T-helper 17 cell (primary cell): ENCODE results near the gene FBLN7. TPM values are rescaled to one million over a fixed set of nuclear protein-coding genes. Genes with fewer than 3 reads are reported as not detected.

ENCODE experiments used
- ATAC-seq: fragments of 150-1000 bp; cut with Tn5 transposase; 2 replicates; pipeline ENCODE4 v1.10.0; 2021; ENCODE audit warnings: mild to moderate bottlenecking, moderate library complexity
- DNase-seq, 3 donors: peaks; one replicate each; pipeline versions ENCODE4 v3.0.0 to v3.0.0-alpha.2; 2020 to 2021
- H3K9me3 ChIP-seq: one replicate; pipeline ENCODE4 v1.7.0; 2013; ENCODE audit warnings: low read length, mild to moderate bottlenecking; ENCODE audit not compliant: control insufficient read depth, poor library complexity, severe bottlenecking
- H3K27ac Mint-ChIP-seq: one replicate; pipeline ENCODE4 v1.8.0; 2022; ENCODE audit warnings: mild to moderate bottlenecking, moderate library complexity, mixed read lengths
- H3K27me3 Mint-ChIP-seq: one replicate; pipeline ENCODE4 v1.8.0; 2022; ENCODE audit warnings: mixed read lengths
- H3K36me3 Mint-ChIP-seq: one replicate; pipeline ENCODE4 v1.8.0; 2022; ENCODE audit warnings: low read depth, mixed read lengths
- H3K4me1 Mint-ChIP-seq: one replicate; pipeline ENCODE4 v1.8.0; 2022; ENCODE audit warnings: mild to moderate bottlenecking, mixed read lengths
- H3K4me3 Mint-ChIP-seq: one replicate; pipeline ENCODE4 v1.8.0; 2022; ENCODE audit warnings: mild to moderate bottlenecking, moderate library complexity, mixed read lengths
- total RNA-seq, 4 donors: library from RNA in 2 of 4; stranded (reverse) in 2 of 4; gene quantifications; one replicate each; pipeline ENCODE4 v1.2.3 and lab custom pipeline; 2022 to 2026

FBLN7 gene
- total RNA-seq, 2 donors from 2014 or later, result 17.2 to 21.7 TPM

DNA sequence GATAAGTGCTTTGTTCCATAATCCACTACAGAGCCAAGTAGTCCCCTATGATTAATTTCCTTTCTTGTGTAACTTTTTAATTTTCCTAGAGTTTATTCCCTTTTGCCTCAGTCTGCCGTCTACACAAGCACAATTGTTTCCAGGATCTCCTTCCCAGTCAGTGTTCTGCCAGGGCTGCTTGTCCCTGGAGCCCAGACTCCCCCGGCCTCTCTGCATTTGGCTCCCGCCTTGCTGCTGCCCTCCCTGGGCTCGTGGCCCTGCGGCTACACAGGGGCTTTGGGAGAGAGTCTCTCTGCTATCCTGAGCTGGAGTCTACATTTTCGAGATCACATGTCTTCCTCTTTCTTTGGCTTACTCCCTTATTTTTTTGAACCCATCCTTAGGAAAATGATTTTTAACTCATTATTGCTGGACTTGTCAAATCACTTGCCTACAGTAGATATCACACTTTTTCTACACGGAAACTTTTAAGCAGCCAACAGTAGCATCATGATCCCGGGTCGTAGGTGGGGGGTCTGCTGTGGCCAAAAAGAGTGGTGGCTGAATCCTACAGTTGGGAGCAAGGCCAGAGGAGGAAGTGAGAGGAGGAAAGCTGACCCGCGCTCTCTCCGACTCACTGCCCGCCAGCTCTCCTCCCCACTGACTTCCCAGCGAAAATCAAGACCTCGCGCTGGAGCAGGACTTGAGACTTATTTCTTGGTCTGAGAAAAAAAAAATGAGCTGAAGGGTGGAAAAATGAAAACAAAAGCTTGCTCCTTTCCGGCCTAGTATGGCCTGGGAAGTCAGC is 9.4 kb downstream of the FBLN7 start:
- H3K36me3 Mint-ChIP-seq, result peaks cover 2% of the 10 kb centered on the region
- peaks cover 14% of the 10 kb centered on the region for H3K27me3 Mint-ChIP-seq
- DNase-seq, result no peak
- H3K27ac Mint-ChIP-seq, result peak overlapping the region; percentile 29
- H3K4me3 Mint-ChIP-seq, result no peak overlapping the region
- no peaks in the 10 kb centered on the region for H3K9me3 ChIP-seq
- H3K4me1 Mint-ChIP-seq, result peaks cover 5% of the 10 kb centered on the region
- ATAC-seq, result no peak

GRCh38 chr2:112148477-112148876 is 10.3 kb downstream of the FBLN7 start:
- no peak overlapping the region for H3K4me3 Mint-ChIP-seq
- ATAC-seq (no peak), DNase-seq (no peak)
- no peaks in the 10 kb centered on the region for H3K9me3 ChIP-seq
- no peak overlapping the region for H3K27ac Mint-ChIP-seq
- peaks cover 2% of the 10 kb centered on the region for H3K36me3 Mint-ChIP-seq
- H3K27me3 Mint-ChIP-seq, result peaks cover 9% of the 10 kb centered on the region
- peaks cover 5% of the 10 kb centered on the region for H3K4me1 Mint-ChIP-seq

DNA sequence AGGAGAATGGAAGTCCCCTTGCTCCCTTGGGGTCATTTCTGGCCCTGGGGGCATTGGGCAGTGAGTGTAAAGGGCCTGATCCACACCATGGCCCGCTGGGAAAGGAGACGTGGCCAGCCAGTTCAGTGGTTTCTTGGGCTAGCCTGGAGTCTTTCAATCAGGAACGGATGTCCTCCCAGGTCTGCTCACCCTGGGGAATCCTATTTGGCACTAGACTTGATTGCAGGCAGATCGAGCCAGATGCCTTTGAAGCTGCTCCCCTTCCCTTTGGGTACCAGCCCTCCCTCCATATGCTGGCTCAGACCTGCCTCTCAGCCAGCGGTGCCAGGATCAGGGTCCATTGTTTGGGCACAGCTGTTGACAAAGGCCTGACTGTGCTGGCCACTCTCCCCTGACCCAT is 11.0 kb downstream of the FBLN7 start:
- Mint-ChIP-seq H3K27ac (no peak overlapping the region), H3K4me3 (no peak overlapping the region), H3K36me3 (peaks cover 2% of the 10 kb centered on the region), H3K4me1 (peaks cover 5% of the 10 kb centered on the region), H3K27me3 (peaks cover 9% of the 10 kb centered on the region)
- no peaks in the 10 kb centered on the region for H3K9me3 ChIP-seq
- ATAC-seq (no peak), DNase-seq (no peak)

DNA sequence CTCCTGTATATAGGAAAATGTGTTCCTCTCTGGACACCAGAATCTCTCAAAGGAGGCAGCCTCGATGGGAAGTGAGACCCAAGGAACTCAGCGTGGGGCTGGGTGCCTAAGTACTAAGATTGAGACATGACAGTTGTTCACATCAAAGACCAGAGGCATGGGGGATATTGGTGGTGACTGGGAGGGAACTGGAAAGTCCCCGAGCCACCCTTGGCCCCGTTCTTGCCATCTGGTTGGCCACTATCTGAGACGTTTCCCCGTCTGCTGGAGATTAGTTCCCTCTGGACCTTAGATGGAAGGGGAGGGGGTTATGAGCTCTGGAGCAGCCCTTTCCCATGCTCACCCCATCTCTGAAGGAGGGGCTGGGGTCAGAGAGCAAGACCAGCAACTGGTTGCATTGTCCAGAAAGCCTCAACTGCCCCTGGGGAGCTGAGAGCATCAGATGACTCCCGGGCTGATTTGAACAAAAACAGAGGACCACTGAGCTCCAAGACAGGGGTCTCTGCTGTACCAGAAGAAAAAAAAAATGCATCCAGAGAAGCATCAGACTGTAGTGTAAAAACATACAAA is 11.8 kb downstream of the FBLN7 start:
- peaks cover 5% of the 10 kb centered on the region for H3K4me1 Mint-ChIP-seq
- H3K36me3 Mint-ChIP-seq, result peaks cover 2% of the 10 kb centered on the region
- peak overlapping the region; percentile 83 for H3K27ac Mint-ChIP-seq
- H3K27me3 Mint-ChIP-seq, result peaks cover 9% of the 10 kb centered on the region
- ATAC-seq (peak; percentile 28), DNase-seq (no peak)
- H3K9me3 ChIP-seq, result no peaks in the 10 kb centered on the region
- H3K4me3 Mint-ChIP-seq, result no peak overlapping the region

- no peak for ATAC-seq
- peaks cover 2% of the 10 kb centered on the region for H3K36me3 Mint-ChIP-seq
Measured at GRCh38 chr2:112150447-112150846, 12.3 kb downstream of the FBLN7 start.

GRCh38 chr2:112150851-112151250 is 12.7 kb downstream of the FBLN7 start:
- DNase-seq (no peak), ATAC-seq (no peak)
- no peak overlapping the region for H3K4me3 Mint-ChIP-seq
- H3K9me3 ChIP-seq, result no peaks in the 10 kb centered on the region
- peak overlapping the region; percentile 83 for H3K27ac Mint-ChIP-seq
- peaks cover 2% of the 10 kb centered on the region for H3K36me3 Mint-ChIP-seq
- peaks cover 9% of the 10 kb centered on the region for H3K27me3 Mint-ChIP-seq
- H3K4me1 Mint-ChIP-seq, result peaks cover 12% of the 10 kb centered on the region

More at GRCh38 chr2:112150447-112150846, 12.3 kb downstream of the FBLN7 start:
- Mint-ChIP-seq H3K4me1 (peaks cover 8% of the 10 kb centered on the region), H3K4me3 (no peak overlapping the region), H3K27me3 (peaks cover 9% of the 10 kb centered on the region), H3K27ac (peak overlapping the region; percentile 83)
- DNase-seq, result no peak
- H3K9me3 ChIP-seq, result no peaks in the 10 kb centered on the region

DNA sequence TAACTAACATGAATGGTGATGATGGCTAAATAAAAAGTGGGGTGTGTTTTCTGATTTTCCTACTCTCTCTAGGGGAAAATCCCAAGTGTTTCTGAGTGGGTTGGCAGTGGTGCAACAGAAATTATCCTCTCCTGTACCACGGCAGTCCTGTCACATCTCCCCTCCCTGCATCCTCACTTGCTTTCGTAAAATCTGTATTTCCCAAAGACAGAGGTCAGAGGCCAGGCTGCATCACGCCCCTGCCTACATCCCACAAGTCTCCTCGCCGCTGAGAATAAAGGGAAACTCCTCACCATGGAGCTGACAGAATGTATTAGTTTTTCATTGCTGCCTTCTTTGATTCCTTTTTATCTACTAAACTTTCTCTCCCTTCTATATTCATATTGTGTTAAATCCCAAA is 13.1 kb downstream of the FBLN7 start:
- peaks cover 9% of the 10 kb centered on the region for H3K27me3 Mint-ChIP-seq
- no peak overlapping the region for H3K4me3 Mint-ChIP-seq
- peak overlapping the region; percentile 83 for H3K27ac Mint-ChIP-seq
- H3K36me3 Mint-ChIP-seq, result peaks cover 2% of the 10 kb centered on the region
- H3K4me1 Mint-ChIP-seq, result peaks cover 16% of the 10 kb centered on the region
- DNase-seq (no peak), ATAC-seq (no peak)
- H3K9me3 ChIP-seq, result no peaks in the 10 kb centered on the region

DNA sequence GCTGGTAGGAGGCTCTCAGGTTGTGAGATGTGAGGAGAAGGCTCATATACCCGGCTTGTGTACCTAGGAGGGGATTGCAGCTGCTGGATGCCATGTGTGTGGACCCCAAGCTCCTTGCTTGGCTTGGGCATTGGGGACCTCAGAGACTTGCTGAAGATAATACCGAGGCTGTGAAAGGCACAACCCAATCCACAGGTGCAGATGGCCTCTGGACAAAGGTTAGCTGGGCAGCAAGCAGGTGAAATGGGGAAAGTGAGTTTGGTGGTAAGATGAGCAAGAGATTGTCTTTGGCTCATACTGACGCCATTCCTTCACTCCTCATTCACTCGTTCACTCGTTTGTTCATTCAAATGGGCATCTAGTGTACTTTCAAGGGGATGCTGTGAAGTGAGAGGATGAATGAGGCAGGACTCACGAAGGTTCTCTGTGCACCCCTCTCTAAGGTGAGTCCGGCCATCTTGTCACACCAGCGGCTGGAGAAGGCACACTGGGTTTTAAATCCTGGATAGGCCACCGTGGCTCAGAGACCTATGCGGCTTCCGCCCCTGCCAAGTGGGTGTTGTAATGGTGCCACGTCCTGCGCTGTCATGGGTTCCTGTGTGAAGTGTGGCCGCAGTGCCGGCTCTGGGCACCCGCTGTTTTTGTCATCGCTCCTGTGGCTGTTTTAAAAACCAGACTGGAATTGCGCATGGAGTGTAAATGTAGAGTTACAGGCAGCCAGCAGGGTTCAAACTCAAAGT is 13.7 kb downstream of the FBLN7 start:
- no peak overlapping the region for H3K4me3 Mint-ChIP-seq
- H3K36me3 Mint-ChIP-seq, result peaks cover 2% of the 10 kb centered on the region
- ATAC-seq (no peak), DNase-seq (no peak)
- H3K4me1 Mint-ChIP-seq, result peaks cover 22% of the 10 kb centered on the region
- no peaks in the 10 kb centered on the region for H3K9me3 ChIP-seq
- peaks cover 9% of the 10 kb centered on the region for H3K27me3 Mint-ChIP-seq
- no peak overlapping the region for H3K27ac Mint-ChIP-seq

GRCh38 chr2:112152476-112153178 is 14.4 kb downstream of the FBLN7 start:
- DNase-seq (no peak), ATAC-seq (no peak)
- H3K27me3 Mint-ChIP-seq, result peaks cover 6% of the 10 kb centered on the region
- H3K9me3 ChIP-seq, result no peaks in the 10 kb centered on the region
- peaks cover under 1% of the 10 kb centered on the region for H3K36me3 Mint-ChIP-seq
- peak overlapping the region; percentile 63 for H3K27ac Mint-ChIP-seq
- no peak overlapping the region for H3K4me3 Mint-ChIP-seq
- H3K4me1 Mint-ChIP-seq, result peaks cover 23% of the 10 kb centered on the region

DNA sequence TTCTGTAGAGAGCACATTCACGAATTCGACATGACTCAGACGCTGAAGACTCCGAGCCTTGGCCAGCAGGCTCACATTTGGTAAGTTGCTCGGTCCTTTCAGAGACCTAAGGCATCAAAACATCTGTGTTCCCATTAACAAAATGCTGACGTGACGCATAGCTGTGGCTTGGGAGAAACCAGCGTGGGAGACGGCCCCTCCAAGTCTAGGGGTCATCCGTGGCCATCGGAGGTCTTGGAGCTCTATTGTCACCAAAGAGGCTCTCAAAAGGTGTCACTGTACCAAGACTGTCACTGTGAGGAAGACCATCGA is 14.9 kb downstream of the FBLN7 start:
- ATAC-seq, result no peak
- DNase-seq, result no peak
- Mint-ChIP-seq H3K4me3 (no peak overlapping the region), H3K36me3 (no peaks in the 10 kb centered on the region), H3K27me3 (peaks cover under 1% of the 10 kb centered on the region), H3K27ac (peak overlapping the region; percentile 63), H3K4me1 (peaks cover 23% of the 10 kb centered on the region)
- H3K9me3 ChIP-seq, result no peaks in the 10 kb centered on the region

- Mint-ChIP-seq H3K36me3 (no peaks in the 10 kb centered on the region), H3K27me3 (no peaks in the 10 kb centered on the region), H3K4me3 (peak overlapping the region; percentile 15), H3K4me1 (peaks cover 23% of the 10 kb centered on the region), H3K27ac (peak overlapping the region; percentile 63)
- DNase-seq, result no peak
- H3K9me3 ChIP-seq, result no peaks in the 10 kb centered on the region
- ATAC-seq, result no peak
Measured at GRCh38 chr2:112153501-112153900, 15.3 kb downstream of the FBLN7 start.

DNA sequence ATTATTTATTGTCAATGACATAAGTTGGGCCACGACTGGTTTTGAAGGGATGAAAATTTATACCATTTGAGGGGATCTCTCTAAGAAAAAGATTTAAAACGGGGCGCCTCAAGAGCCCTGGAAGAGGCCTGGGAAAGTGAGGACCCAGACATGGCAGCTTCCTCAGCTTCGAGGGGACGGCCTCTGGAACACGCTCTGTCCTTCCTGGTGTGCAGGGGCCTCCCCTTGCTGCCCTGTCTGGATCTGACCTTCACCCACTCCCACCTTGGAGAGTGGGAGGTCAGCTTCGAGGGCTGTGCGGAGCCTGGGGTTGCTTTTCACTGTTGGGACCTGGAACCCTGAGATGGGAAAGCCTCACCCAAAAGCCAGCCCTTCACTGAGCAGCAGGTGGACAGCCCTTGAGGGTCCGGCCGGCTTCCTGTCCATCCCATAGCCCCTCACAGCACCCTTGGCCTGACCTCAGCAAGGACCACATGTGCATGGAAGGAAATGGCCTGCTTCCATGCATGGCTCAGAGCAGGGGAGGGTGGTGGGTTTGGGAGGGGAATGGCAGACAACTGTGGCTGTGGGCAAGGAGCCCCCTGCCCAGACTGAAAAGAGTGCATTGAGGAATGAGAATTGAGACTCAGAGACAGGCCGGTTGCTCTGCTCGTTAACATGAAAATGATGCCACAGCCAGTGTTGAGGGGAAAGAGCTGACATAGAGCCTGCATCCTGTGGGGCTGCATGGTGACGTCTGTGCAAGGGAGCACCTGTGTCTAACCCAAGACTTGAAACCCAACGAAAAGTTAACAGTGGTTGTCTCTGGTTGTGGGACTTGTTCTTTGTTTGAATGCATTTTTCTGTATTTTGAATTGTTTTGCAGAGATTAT is 16.3 kb downstream of the FBLN7 start:
- Mint-ChIP-seq H3K36me3 (no peaks in the 10 kb centered on the region), H3K27me3 (no peaks in the 10 kb centered on the region), H3K27ac (peak overlapping the region; percentile 49), H3K4me1 (peaks cover 23% of the 10 kb centered on the region), H3K4me3 (peak overlapping the region; percentile 82)
- H3K9me3 ChIP-seq, result no peaks in the 10 kb centered on the region
- no peak for DNase-seq
- ATAC-seq, result peak; percentile 81
